22Rv1 (cell line): ENCODE data around the gene SNCAIP.

Source experiments
- H3K27ac ChIP-seq: fragments of 450-650 bp; 2 replicates; pipeline ENCODE4 v1.5.1; 2017
- ZFX ChIP-seq: fragments of 450-650 bp; IDR thresholded peaks from 2 replicates; pipeline ENCODE4 v1.6.1; 2017; ENCODE audit warnings: antibody characterized with exemption, borderline replicate concordance
- TF ChIP-seq, protein P1 (sequence below): fragments of 450-650 bp; IDR thresholded peaks from 2 replicates; pipeline ENCODE4 v1.5.1; 2017; ENCODE audit warnings: mild to moderate bottlenecking

SNCAIP gene

DNA sequence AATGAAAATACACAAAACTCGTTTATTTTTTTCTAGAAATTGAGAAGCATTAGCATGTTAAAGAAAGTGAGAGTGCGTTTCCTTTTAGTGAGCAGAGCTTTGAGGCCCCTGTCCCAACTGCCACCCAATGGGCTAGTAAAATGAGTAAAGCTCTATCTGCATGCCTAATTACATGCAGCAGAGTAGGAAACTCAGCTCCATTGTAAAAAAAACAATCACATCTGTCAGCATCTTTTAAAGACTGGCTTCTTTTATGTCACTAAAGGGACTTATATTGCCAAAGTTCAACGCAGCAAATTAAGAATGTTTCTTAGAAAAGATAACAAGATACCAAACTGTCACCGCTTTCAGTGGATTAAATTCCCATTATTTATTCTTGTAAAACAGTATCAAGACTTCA, 154.0 kb downstream of the SNCAIP start:
- TF ChIP-seq ZFX: no peak
- TF ChIP-seq, protein P1, sequence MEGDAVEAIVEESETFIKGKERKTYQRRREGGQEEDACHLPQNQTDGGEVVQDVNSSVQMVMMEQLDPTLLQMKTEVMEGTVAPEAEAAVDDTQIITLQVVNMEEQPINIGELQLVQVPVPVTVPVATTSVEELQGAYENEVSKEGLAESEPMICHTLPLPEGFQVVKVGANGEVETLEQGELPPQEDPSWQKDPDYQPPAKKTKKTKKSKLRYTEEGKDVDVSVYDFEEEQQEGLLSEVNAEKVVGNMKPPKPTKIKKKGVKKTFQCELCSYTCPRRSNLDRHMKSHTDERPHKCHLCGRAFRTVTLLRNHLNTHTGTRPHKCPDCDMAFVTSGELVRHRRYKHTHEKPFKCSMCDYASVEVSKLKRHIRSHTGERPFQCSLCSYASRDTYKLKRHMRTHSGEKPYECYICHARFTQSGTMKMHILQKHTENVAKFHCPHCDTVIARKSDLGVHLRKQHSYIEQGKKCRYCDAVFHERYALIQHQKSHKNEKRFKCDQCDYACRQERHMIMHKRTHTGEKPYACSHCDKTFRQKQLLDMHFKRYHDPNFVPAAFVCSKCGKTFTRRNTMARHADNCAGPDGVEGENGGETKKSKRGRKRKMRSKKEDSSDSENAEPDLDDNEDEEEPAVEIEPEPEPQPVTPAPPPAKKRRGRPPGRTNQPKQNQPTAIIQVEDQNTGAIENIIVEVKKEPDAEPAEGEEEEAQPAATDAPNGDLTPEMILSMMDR: no peak
- no peak overlapping the region for H3K27ac ChIP-seq

DNA sequence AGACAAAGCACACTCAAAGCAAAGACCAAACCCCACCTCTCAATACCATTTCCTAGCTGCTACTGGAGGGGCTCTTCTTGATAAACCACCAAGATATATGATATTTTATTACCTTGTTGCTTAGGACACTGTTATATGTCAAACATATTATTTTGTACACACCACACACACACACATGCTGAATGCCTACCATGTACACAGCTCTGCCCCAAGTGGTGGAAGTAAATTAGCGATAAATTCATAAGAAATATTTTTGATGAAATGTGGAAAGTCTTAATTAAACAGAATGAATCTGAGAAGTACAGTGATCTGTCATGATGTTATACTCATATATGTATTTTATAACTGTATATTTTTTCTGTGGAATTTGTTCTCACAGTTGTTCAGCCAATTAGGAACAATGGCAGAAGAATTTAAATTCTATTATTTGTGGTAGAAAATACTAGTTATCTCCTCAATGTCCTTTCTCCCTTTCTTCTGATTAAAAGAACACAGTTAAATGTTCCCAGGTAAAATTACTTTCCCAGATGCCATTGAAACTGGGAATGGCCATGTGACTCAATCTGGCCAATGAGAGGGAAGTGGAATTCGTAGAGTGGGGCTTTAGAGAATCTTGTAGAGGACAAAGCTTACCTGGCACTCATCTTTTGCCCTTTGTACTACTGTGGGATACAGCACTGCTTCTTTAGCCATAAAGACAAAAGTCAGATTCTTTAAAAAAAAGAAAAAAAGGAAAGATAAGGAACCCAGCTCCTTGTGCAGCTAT, 156.5 kb downstream of the SNCAIP start:
- H3K27ac ChIP-seq: no peak overlapping the region

DNA sequence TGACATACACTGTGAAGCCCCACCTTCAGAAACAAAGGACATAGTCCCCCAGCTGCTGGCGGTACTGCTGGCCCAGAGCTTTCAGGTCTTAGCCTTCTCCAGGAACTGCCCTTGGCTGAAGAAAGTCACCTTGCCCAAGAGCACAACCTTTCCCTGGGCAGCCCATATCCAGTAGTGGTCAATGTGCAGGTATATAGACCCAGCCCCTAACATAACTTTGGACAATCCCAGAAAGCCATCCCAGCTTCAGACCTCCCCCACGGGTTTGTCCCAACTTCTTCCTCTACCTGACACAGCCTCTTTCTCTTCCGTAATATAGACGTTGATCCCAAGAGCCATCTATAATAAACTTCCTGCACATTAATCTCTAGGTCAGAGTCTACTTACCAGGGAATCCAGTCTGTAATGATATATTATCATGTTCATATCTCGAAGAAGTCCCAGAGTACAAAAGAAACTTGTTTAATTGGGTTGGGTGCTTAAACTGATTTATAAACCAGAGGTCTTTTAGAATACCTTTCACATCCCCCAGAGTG, 157.4 kb downstream of the SNCAIP start:
- no peak for TF ChIP-seq ZFX
- TF ChIP-seq, protein P1: no peak
- no peak overlapping the region for H3K27ac ChIP-seq

More for the DNA sequence above, 156.5 kb downstream of the SNCAIP start:
- TF ChIP-seq, protein P1: peak; percentile 28
- TF ChIP-seq ZFX: no peak

DNA sequence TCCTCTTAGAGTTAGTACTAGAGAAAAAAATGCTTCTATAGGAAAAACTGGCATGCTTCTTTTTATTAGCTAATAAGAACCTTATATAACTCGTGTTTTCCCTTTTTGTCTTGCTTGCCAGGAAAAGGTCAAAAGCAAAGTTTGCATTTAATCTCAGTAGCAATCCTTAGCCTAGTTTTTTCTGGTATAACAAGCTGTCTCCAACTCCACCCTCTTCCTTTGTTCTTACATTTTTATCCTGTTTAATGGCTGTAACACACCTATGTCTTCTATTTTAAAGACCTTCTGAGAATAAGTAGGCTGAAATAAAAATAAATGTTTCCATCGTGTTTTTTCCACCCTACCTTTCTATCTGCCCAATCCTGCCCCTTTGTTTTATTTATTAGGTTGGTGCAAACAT, 158.3 kb downstream of the SNCAIP start:
- TF ChIP-seq, protein P1: no peak
- TF ChIP-seq ZFX: no peak
- H3K27ac ChIP-seq: no peak overlapping the region

DNA sequence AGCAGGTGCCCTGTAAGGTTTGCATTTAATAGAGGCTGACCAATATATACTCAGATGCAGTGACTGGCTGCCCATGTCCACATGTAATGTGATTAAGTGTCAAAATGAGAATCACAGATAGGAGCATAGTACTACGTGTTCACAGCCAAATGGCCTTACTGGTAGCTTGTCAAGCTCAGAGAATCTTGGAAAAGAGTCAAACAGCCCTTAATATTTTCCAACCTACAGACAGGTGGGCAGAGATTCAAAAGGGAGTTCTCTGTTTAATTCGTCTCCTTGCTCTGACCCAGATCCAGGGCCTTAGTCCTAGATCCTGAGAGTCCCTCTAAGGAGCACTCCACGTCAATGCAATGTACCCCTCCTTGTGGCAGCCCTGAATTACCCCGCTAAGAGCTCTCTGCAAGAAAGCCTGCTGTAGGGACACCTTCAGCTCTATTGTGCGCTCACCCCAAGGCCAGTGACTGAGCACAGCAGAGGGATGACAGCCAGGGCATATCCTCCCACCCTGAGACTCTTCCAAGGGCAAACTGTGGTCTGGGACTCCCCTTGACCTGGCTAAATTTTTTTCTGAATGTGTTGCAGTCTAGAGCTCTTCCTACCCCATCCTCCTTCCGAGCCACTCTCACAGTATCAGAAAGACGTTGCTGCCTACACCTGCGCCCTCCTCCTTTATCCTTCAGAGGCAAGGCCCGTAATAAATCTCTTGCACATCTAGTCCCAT, 159.2 kb downstream of the SNCAIP start:
- H3K27ac ChIP-seq: no peak overlapping the region
- TF ChIP-seq, protein P1: no peak
- TF ChIP-seq ZFX: no peak

DNA sequence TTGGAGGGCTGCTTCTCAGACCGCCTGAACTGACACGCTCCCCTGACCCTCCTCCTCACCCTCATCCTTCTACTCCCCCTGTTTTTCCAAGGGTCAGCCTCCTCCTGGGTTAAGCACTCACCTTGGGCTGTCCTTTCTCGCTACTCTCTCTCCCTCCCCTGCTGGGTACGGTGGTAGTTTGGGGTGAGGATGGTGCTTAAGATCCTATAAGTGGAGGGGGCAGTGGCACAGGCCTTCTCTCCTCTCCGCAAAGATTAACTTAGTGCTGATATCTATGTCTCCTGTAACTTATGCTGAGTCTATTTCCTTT, 159.7 kb downstream of the SNCAIP start:
- H3K27ac ChIP-seq: no peak overlapping the region
- no peak for TF ChIP-seq ZFX
- TF ChIP-seq, protein P1: no peak
